Activated T-helper 9 cell treated with anti-CD3 and anti-CD28 coated beads, Interleukin-2, amount 50 U/mL, for 16 hours (primary cell): ENCODE results near the gene CCDC178.
"Not testable (repeated sequence)": the region's sequence is repeated elsewhere in the genome, so short reads cannot be mapped to it uniquely, and the experiment has no call there.

Experiments used
- DNase-seq: peaks from one replicate; pipeline ENCODE4 v3.0.0-alpha.2; 2020; ENCODE audit warnings: low read depth

Gene CCDC178, protein sequence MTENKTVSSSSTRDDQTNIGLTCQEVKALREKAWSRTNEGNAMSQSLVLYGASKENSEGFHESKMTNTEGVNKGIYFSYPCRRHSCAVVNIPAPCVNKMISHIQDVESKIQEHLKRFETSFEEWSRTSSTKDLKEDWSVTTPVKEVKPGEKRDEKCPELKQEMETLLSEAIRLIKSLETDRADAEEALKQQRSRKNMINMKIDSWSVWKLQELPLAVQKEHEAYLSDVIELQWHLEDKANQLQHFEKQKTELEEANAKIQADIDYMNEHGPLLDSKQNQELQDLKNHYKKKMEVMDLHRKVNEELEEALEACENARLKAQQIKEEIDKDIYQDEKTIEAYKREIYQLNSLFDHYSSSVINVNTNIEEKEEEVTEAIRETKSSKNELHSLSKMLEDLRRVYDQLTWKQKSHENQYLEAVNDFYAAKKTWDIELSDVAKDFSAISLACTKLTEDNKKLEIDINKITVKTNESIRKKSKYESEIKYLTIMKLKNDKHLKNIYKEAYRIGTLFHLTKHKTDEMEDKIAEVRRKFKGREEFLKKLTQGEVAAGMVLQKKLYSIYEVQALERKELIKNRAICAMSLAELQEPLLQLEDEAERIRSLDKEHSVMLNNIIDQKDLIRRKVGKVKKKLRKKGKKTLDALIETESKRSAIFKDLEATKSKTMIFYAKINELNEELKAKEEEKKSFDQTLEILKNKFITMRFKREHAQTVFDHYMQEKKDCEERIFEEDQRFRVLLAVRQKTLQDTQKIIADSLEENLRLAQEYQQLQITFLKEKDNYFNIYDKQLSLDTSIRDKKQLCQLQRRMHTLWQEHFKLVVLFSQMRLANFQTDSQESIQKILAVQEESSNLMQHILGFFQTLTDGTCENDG

DNA sequence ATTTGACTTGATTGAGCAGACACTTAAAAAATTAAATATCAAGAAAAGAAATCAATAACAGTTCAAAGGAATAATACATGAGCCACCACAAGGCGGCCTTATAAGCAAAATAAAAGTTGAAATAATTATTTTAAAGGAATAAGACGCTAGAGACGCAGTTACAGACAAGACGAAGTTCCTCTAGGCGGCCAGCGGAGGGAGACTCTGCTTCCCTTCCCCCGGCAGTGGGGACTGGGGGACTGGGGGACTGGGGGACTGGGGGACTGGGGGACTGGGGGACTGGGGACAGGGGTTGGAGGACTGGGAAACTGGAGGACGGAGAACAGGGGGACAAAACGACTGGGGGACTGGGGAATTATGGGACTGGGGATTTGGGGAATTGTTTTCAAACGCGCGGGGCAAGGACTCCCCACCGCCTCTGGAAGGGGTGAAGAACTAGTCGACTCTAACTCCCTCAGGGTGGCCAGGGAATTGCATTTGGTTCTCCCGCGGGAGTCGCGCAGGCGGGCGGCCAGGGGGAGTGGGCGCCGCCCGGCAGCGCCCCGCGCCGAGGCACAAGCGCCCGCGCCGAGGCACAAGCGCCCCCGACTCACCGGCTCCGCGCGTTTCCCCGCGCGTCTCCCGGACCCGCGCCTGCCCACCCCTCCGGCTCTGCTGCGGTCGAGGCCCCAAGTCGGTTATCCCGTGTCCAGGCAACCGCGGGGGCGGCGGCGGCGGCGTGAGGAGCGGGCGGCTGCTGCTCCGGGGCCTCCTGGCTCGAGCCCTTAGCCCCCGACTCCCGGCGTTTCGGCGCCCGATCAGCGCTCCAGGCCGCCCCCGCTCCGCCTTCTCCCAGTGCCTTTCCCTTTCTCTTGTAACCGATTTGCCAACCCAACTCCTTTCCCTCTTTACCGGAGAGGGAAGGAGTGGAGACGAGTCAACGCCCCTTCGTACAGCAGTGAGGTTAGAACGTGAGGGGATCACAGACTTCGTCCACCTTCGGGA, at the start of gene CCDC178:
TSS of gene CCDC178 (minus strand) at position 662 of the 984 bp plus-strand sequence. CDS start 28,633 bp downstream, outside the sequence.
- no peak for DNase-seq

DNA sequence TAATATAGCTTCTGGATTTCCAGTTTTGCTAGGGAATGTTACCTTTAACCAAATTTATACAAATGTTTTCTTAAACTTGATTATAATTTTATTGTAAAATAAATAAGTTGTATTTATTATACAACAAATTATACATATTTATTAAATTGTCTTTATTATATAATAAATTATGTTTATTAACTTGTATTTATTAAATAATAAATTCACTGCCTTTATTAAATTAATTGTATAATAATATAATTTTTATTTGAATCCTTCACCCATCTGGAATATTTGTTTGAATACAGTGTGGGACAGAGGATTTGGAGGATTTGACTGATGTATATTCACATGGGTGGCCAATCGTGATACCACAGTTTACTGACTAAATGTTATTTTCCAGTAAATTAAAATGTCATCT, 43.4 kb upstream of the CCDC178 start:
- DNase-seq, result no peak

DNA sequence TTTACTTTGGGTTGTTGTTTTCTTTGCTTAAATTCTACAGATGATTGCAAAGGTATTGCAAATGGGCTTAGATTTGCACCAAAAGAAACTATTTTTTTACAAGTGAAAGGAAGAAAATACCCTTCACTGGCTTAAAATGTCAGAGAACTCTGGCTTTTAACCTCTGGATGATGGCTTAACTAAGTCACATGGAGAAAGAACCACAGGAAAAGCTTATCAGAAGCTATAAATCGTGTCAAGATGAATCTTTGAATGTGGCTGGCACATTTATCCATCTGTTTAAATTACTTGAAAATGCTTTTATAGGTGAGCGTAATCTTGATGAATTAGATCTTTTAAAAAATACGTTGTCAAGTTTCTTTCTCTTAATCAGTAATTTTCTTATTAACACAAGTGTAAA, 32.0 kb upstream of the CCDC178 start:
- DNase-seq, result no peak

DNA sequence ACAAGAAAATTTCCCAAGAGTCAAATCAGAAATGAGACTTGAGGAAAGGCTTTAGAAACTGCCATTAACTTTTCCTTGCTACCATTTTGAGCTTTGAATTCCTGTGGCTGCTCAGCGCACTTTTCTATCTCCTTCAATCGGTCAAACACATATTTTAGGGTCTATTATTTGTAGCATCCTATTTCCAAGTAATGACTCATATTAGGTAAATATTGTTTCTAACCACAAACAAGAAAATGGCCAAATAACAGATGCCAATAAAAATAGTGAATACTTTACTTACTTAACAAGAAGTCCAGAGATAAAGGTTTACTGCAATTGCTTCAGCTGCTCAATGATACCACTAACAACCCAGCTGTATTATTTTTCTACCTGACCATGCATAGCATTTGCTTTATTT, 29.7 kb upstream of the CCDC178 start:
- DNase-seq, result no peak

DNA sequence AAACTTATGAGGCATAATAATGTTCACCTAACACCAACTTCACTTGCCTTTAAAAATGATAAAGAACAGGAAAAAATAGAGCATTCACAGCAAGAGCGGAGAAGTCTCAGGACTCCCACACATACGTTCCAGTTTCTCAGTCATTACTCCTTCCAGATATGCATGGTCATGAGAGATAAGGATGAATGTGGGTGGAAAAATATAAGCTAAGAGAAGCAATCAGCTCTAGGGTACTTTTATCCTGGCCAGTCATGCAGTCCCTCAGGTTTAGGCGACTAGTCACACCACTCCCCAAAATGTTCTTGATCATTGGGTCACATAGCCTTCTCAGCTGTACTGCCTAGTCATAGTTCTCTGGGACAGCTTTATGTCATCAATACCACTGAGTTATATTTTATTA, 29.2 kb upstream of the CCDC178 start:
- DNase-seq, result no peak

DNA sequence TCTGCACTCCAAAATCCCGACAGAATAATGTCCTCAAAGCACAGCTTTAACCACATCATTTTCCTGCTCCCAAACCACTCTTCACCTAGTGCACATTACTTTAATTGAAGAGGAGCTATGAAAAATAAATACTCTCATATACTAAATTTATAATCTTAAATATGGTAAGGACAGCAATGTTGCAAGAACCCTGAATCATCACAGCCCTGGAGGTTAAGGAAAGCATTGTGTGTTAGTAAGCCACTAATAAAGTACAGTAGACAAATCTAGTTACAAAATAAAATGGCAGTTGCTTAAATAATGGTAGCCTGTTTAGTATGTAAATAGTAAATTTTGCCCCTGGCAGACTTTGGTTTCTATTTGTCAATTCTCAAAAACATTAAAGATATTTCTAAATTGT, 27.0 kb upstream of the CCDC178 start:
- no peak for DNase-seq

DNA sequence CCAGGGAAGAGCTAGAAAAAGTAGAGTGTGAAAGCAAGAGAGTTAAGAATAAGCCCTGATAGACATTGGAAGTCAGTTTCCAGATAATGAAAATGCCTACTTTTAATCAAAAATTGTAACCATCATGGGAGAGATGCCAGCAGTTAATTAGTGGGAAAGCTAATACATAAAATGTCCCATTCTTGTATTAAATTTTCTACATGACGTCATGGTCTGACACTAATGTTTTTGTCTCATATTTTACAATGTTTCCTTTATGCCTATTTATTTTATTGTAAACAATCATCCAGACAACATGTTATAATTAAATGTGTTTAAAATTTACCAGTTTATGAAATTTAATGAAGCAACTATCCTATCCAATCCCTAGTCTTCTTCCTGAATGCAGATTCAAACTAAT, 26.3 kb upstream of the CCDC178 start:
- DNase-seq, result no peak

DNA sequence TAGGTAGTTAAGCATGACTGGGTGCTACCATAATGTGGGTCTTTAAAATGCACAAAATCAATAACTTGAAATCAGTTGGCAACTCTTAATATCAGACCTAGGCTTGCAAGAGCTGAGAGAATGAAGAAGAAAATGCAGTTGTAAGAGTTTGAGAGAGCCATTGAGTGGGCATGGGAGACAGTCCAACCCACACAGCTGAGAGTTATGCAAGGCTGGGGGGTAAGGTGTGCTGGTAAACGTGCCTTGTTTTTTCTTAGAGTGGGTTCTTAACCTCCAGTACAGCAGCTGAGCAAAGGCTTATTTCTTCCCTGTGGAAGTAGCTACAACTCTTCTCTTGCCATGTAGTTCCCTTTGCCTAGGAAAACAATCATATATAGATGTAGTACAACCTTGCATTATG, 20.2 kb upstream of the CCDC178 start:
- no peak for DNase-seq

DNA sequence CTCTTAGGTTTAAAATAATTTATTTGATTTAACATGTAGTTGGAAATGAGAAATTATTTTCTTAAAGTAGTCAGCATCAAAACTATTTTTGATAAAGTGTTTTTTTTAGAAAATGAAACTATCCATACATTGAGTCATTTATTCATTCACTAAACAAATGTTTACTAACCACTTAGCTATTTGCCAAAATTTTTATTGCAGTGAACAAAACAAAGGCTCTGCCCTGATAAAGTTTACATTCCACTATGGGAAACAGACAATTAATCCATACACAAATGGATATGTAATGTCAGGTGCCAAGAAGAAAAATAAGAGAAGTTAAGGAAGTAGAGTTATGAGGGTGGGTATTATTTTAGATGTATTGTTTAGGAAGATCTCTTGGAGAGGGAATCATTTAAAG, 19.1 kb upstream of the CCDC178 start:
- no peak for DNase-seq

DNA sequence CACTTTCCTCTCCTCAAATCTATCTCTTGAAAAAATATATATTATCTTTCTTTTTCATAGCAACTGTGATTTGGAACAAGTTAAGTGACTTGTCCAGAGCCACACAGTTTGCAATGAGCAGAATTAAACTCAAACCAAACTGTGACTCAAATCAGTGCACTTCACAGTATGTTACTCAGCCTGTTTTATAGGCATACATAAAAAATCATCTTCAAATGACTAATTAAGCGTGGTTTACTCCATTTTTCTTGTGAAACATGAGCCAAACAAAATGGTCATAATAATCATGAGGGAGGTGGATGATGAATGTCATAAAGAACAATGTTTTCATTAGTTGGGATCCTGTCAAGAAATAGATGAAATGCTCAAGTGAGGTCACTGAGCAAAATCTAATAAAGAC, 6.1 kb upstream of the CCDC178 start:
- no peak for DNase-seq

DNA sequence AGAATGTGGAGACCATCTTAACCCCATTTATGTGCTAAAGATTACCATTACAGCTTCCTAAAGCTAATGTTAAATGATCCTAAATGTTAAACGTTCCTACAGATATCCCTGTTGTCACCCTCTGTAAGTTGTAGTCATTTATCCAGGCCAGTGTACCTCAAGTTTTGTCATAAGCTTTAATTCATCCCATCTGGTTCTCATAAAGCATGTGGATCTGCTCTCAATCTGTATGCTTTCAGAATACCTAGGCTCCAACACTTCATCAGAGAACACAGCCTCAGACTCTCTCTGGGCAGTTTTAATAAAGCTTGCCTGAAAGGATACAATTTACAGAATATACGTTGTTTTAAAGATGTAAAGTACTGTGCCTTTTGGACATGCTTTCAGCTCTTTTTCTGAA, 4.2 kb upstream of the CCDC178 start:
- DNase-seq, result no peak

DNA sequence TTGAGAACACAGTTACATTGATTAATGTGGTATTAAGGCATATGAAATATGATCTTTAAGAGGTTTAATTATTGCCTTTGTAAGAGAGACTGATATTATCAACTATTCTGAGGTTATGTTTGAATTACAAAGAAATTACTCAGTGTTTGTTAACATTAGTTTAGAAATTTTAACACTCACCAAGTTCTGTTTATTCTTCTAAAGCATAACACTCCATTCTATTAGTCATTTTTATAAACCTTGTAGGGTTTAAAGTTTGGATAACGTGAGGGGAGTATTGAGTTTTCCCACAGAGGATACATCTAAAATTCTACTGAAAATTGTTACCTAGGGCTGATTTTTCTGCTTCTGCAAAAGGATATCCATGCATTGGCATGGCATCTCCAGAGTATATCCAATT, 7.7 kb downstream of the CCDC178 start:
- DNase-seq, result no peak

DNA sequence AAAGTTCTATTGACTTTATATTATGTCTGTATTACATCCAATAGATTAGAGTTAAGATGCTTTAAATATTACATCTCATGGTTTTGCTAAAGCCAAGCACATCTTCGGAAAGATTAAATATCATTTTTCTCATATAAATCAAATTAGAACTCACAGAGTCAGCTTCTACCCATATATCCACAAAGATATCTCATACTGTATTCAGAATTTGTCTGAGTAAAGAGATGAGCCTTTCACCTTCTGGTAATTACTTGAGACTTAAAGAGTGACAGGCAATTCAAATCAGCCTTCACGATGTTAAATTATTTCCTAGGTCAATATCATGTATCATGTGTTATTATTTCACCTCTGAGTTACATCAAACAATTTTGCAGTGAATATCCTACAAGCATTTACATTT, 13.0 kb downstream of the CCDC178 start:
- DNase-seq, result no peak

DNA sequence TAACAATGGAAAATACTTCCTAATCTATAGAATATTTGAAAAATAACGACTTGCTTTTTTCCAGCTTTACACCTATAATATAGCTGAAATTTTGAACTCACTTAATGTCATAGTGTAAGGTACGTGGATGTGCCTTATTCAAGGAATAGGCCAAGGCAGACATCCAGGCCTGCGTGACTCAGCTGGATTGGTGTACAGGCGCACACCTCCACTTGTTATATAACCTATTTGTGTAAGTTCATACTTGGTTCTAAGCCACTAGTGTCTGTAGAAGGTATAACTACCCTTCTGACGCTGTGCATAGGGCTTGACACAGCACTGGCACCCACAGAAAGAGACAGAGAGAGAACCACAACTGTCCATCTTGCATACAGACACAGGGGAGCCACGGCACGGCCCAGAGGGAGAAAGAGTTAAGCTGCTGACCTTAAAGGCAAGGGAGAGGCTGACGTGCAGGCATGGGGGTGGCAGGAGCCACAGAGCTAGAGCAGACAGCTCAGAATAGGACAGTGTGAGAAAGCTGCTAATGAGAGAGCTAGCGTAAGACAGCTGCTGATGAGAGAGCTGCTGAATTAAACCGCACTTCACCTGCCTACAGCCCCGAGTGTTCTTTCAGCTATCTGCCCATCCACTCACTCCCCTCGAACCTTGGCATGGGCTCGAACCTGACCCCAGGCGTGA, 16.1 kb downstream of the CCDC178 start:
- DNase-seq, result no peak

DNA sequence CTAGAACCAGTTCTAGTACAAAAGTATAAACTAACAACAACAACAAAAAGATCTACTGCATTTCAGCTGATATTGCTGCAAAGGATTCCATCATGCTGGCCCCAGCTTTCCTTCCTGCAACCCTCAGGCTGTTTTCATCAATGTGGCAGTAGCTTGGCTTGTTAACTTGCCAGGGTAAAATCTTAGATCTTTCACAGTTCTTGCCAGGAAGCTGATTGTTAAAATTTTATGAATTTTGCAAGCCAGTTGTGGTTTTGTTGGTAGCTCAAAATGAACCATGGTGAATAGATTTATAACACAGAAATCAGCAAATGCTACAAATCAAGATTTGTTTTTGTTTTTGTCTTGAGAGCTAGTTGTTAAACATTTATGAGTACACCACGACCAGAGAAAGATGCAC, 19.3 kb downstream of the CCDC178 start:
- DNase-seq, result no peak

DNA sequence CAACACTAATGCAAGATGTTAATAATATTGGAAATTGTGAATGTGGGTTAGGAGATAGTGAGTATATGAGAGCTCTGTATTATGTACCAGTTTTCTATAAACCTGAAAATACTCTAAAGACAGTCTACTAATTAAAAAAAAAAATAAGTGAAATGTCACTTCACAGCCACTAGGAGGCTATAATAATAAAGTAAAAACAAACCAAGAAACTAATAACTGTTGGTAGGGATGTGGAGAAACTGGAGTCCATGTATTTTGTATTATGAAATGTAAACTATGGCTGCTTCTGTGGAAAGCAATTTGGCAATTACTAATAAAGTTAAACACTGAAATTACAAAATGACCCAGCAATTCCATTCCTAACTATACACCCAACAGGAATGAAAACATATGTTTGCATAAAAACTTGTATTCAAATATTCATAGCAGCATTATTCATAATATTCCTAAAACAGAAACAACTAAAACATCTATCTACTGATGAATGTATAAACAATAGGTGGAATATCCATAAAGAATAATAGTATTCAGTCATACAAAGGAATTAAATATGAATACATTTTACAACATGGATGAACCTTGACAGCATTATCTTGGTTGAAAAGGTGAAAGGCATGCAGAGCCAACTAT, 36.2 kb downstream of the CCDC178 start:
- DNase-seq, result no peak

DNA sequence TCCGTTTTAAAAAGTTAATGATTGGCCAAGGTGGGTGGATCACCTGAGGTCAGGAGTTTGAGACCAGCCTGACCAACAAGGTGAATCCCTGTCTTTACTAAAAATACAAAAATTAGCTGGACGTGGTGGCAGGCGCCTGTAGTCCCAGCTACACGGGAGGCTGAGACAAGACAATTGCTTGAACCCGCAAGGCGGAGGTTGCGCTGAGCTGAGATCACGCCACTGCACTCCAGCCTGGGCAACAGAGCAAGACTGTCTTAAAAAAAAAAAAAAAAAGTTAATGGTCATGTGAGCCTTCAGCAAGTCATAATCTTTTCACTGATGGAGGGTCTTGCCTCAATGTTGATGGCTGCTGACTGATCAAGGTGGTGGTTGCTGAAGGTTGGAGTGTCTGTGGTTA, 41.6 kb downstream of the CCDC178 start:
- not testable (repeated sequence) for DNase-seq

DNA sequence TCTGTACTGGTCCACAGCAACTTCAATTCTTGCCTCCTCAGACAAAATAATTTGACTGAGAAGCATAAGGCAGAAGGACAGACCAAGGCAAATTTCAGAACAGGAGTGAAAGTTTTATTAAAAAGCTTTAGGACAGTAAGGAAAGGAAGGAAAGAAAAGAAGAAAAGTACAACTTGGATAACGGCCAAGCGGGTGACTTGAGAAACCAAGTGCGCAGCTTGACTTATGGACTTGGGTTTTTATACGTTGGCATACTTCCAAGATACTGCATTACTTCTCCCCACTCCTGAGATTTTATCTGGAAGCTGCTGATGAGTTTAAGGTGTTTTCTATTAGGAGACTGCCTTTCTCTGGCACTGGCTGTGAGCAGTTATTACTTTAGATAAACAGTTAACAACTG, 64.7 kb downstream of the CCDC178 start:
- DNase-seq, result no peak

DNA sequence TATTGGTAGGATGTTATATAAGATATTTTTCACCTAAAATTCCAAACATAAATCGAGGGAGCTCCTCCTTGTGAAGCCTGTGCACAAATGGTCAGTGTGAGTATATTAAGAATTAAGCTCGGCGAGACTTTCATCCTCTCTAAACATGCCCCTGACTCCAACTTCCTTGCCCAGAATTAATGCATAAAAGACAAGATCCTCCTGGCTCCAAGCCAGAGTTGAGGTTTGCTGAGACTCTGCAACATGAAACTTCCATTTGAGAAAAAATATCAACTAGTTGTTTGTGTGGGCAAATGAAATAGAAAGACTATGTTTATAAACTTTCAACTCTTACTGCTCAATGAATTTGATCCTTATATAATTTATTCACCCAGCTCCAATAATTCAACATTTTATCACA, 68.1 kb downstream of the CCDC178 start:
- no peak for DNase-seq

DNA sequence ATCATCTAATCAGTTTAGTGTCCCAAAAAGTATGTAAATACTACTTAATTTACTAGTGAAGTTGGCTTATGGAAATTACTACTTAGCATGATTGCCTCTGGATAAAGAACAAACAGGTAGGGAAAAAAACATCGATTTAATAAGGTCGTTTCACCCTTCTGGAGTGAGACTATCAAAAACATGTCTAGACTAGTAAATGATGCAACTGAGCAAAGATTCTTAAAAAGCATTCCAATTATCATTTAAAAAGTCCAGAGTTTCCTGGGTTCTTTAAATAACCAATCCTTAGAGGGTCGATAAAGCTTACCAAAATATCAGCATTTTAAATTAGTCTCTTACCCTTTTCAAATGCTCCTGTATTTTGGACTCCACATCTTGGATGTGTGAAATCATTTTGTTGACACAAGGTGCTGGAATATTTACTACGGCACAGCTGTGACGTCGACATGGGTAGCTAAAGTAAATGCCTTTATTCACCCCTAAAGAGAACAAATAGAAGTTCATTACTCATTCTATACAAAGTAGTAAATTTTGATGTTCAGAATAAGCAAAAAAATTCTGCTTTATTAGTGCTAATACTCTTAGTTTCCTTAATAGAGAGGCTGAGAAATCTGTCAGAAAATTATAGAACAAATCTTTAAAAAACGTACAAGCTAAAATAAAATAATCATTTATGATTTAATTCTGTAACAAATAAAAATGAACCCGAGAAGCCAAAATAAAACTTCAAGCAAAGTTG, 70.6 kb downstream of the CCDC178 start:
- no peak for DNase-seq
